Bronchial epithelial cell (primary cell): ENCODE results near the gene KCND3. TPM values are rescaled to one million over a fixed set of nuclear protein-coding genes. Genes with fewer than 3 reads are reported as not detected.

Source experiments
- DNase-seq: peaks from one replicate; pipeline ENCODE4 v3.0.0-alpha.2; 2010; ENCODE audit warnings: low read depth
- FAIRE-seq: peaks from 2 replicates; lab custom pipeline; 2011; peaks lifted over from hg19 to GRCh38; lab: Jason Lieb, UNC
- H3K27me3 ChIP-seq: 2 replicates; pipeline ENCODE4 v1.5.1; 2011; ENCODE audit warnings: low read length; ENCODE audit not compliant: control insufficient read depth, insufficient read depth
- H3K36me3 ChIP-seq: 2 replicates; pipeline ENCODE4 v1.5.1; 2011; ENCODE audit warnings: low read length; ENCODE audit not compliant: control insufficient read depth, insufficient read depth
- H3K4me3 ChIP-seq: 2 replicates; pipeline ENCODE4 v1.5.1; 2011; ENCODE audit warnings: mild to moderate bottlenecking, low read depth, low read length, control low read depth
- CTCF ChIP-seq: IDR thresholded peaks from 2 replicates; pipeline ENCODE4 v1.5.1; 2011; ENCODE audit warnings: mild to moderate bottlenecking, moderate library complexity, low read length, control low read depth, inconsistent platforms; ENCODE audit not compliant: insufficient read depth, severe bottlenecking
- total RNA-seq: library from RNA; depleted of rRNA; stranded (reverse); fragments of >200 nt; gene quantifications from 2 replicates; pipeline ENCODE4 v1.2.1, GENCODE V29; 2014

KCND3 gene
- total RNA-seq, 1 donor from 2014 or later: under 0.01 TPM

- FAIRE-seq (no peak), DNase-seq (peak; percentile 87)
- Histone ChIP-seq H3K4me3 (no peak overlapping the region), H3K27me3 (no peaks in the 10 kb centered on the region), H3K36me3 (no peaks in the 10 kb centered on the region)
- TF ChIP-seq CTCF: no peak
Observed at GRCh38 chr1:111878649-111879048, 110.8 kb downstream of the KCND3 start.

- no peak for TF ChIP-seq CTCF
- FAIRE-seq: peak; percentile 7
- H3K27me3 ChIP-seq: peaks cover 1% of the 10 kb centered on the region
Observed at GRCh38 chr1:111878091-111878490, 111.4 kb downstream of the KCND3 start.

DNA sequence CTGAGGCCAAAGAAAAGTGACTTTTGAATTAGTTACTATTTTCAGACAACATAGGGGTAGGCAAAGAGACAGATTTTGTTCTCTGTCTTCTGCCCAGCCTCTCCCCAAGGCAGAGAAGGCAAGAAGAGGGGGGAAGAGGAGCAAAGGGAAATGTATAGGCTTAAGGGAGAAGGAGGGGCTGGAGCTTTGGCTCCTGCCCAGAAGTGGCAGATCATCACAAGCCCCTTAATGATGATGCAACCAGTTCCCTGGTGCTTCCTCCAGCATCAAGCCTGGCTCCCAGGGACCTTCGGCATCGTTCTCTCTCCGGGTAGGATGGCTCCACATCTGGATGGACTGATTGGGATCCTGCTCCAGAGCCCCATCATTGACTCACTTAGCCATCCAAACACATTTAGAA lies 112.8 kb downstream of the KCND3 start:
- DNase-seq: no peak
- Histone ChIP-seq H3K4me3 (no peak overlapping the region), H3K27me3 (peaks cover 3% of the 10 kb centered on the region), H3K36me3 (no peaks in the 10 kb centered on the region)
- FAIRE-seq: no peak
- TF ChIP-seq CTCF: no peak

More at GRCh38 chr1:111878091-111878490, 111.4 kb downstream of the KCND3 start:
- no peak for DNase-seq
- H3K36me3 ChIP-seq: no peaks in the 10 kb centered on the region
- H3K4me3 ChIP-seq: no peak overlapping the region

DNA sequence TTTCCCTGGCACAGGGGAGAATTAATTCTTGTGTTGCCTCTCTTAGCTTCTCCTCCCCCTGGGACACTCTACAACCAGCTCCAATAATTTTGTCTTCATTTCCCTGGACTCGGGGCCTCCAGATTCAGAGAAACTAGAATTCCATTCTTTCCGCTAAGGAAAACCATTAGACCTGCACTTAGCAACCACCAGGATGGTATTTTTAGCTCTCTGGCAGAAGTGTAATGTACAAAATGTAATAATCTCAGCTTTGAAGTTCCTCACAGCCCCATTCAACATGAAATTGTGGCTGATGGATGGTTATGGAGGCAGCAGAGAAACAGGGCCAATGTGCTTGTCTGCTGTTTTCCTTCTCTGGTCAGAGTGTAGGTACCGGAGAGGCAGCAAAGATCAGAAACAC lies 113.8 kb downstream of the KCND3 start:
- FAIRE-seq: no peak
- Histone ChIP-seq H3K4me3 (no peak overlapping the region), H3K36me3 (no peaks in the 10 kb centered on the region), H3K27me3 (peaks cover 3% of the 10 kb centered on the region)
- no peak for DNase-seq
- TF ChIP-seq CTCF: no peak

- DNase-seq (no peak), FAIRE-seq (no peak)
- no peak for TF ChIP-seq CTCF
- H3K27me3 ChIP-seq: peaks cover 3% of the 10 kb centered on the region
- no peak overlapping the region for H3K4me3 ChIP-seq
- H3K36me3 ChIP-seq: no peaks in the 10 kb centered on the region
Observed at GRCh38 chr1:111873460-111874030, 115.9 kb downstream of the KCND3 start.

DNA sequence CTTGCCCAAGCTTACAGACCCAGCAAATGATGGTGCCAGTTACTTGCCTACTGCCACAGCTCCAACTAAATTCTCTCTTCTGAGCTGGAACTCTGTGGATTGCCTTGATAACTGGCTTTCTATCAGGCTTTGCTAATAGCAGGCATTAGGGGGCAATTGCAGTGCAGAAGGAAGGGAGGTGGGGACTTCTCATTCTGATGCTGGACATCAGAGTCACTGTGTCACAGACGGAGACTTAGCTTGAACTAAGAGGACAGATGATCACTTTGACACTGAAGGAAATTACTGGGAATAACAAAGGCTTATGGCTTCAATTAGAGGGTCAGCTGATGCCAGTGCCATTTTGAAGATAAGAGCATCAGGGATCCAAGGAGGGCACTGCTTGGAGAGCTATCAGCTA lies 119.3 kb downstream of the KCND3 start:
- FAIRE-seq (no peak), DNase-seq (no peak)
- H3K27me3 ChIP-seq: peaks cover 3% of the 10 kb centered on the region
- H3K4me3 ChIP-seq: no peak overlapping the region
- H3K36me3 ChIP-seq: no peaks in the 10 kb centered on the region
- TF ChIP-seq CTCF: no peak
